PFSK-1 (cell line): ENCODE measurements around the gene MSANTD1.

Experiments used
- POLR2AphosphoS5 ChIP-seq: IDR thresholded peaks from 2 replicates; pipeline ENCODE4 v1.6.1; 2012; ENCODE audit warnings: low read depth, mild to moderate bottlenecking, control low read depth, low read length, moderate library complexity
- REST ChIP-seq, 2 experiments: IDR thresholded peaks; 2 replicates each; pipeline versions ENCODE4 v1.6.1 to v1.8.0; 2011 to 2012; ENCODE audit warnings: low read depth in 2 of 2, low read length in 2 of 2, control low read depth in 1 of 2, inconsistent platforms in 1 of 2, mild to moderate bottlenecking in 1 of 2, moderate library complexity in 1 of 2; ENCODE audit not compliant: insufficient read depth in 1 of 2
- TAF1 ChIP-seq: IDR thresholded peaks from 2 replicates; pipeline ENCODE4 v1.6.1; 2012; ENCODE audit warnings: low read length, control low read depth, borderline replicate concordance; ENCODE audit not compliant: insufficient read depth

DNA sequence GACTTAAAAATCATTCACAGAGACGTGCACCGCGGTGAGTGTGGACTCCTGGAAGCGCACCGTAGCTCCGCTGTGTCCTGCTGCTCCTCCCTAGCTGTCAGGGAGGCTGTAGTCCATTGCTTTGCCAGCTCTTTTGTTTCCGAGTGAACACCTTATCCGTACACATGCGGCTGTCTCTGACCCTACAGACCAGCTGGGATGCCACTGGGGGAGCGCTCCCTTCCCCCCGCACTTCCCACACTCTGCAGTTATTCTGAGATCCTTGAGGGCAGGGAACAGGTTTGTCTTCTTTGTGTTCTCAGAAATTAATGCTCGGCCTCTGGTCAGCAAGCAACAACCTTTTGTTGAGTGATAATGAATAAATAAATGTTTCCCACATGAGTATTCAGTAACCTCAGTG is 33.7 kb upstream of the MSANTD1 start:
- TF ChIP-seq POLR2AphosphoS5 (no peak), TAF1 (no peak), REST (IDR thresholded peaks at IDR 0.05; ENCODE audit: insufficient read depth in 1 of 2, low read depth in 2 of 2, low read length in 2 of 2) (no peak)
